ENCODE results near the gene PLD4.

PLD4 gene

DNA sequence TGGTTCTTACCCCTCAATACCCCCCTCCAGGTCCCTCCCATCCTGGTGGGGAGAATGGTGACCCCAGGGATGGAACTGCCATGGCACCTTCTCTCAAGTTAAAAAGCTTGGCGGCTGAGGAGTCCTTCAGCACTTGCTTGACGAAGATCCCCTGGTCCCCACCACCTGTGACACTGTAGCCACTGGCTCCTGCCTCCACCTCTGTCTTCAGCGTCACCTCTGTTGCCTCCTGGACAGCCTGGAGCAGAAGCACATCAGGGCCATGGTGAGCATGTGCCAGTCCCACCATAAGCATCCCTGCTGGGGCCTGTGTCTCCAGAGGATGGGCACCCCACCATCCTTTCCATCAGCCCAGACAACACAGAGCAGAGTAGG, 30.7 kb downstream of the PLD4 start:
- Histone ChIP-seq H3K9me3 (no peaks in the 10 kb centered on the region), H3K27me3 (no peaks in the 10 kb centered on the region), H3K27ac (no peak overlapping the region), H4K20me1 (no peaks in the 10 kb centered on the region), H3K4me2 (no peak overlapping the region), H3K9ac (no peak overlapping the region), H3K4me1 (no peaks in the 10 kb centered on the region), H3K4me3 (no peak overlapping the region), H3K36me3 (peaks cover 9% of the 10 kb centered on the region; the same call in 1 of the 2 replicates)
- TF ChIP-seq Cebpa-rat (IDR thresholded peaks at IDR 0.05), result no peak

GRCh38 chr14:104956290-104956890, 31.7 kb downstream of the PLD4 start:
- no peak overlapping the region for H3K4me3 ChIP-seq
- no peak overlapping the region for H3K9ac ChIP-seq
- no peak overlapping the region for H3K4me2 ChIP-seq
- H3K4me1 ChIP-seq, result no peaks in the 10 kb centered on the region
- H4K20me1 ChIP-seq, result no peaks in the 10 kb centered on the region
- peaks cover 9% of the 10 kb centered on the region; the same call in 1 of the 2 replicates for H3K36me3 ChIP-seq
- no peak for TF ChIP-seq Cebpa-rat (IDR thresholded peaks at IDR 0.05)
- no peaks in the 10 kb centered on the region for H3K9me3 ChIP-seq
- H3K27ac ChIP-seq, result no peak overlapping the region
- no peaks in the 10 kb centered on the region for H3K27me3 ChIP-seq

- H3K4me1 ChIP-seq, result no peaks in the 10 kb centered on the region
- no peaks in the 10 kb centered on the region for H3K27me3 ChIP-seq
- peaks cover 9% of the 10 kb centered on the region; the same call in 1 of the 2 replicates for H3K36me3 ChIP-seq
- no peaks in the 10 kb centered on the region for H3K9me3 ChIP-seq
- H3K4me3 ChIP-seq, result no peak overlapping the region
- no peak overlapping the region for H3K9ac ChIP-seq
- H3K4me2 ChIP-seq, result no peak overlapping the region
- TF ChIP-seq Cebpa-rat (IDR thresholded peaks at IDR 0.05), result no peak
- H4K20me1 ChIP-seq, result no peaks in the 10 kb centered on the region
- no peak overlapping the region for H3K27ac ChIP-seq
Observed at GRCh38 chr14:104957146-104958113, 32.8 kb downstream of the PLD4 start.

DNA sequence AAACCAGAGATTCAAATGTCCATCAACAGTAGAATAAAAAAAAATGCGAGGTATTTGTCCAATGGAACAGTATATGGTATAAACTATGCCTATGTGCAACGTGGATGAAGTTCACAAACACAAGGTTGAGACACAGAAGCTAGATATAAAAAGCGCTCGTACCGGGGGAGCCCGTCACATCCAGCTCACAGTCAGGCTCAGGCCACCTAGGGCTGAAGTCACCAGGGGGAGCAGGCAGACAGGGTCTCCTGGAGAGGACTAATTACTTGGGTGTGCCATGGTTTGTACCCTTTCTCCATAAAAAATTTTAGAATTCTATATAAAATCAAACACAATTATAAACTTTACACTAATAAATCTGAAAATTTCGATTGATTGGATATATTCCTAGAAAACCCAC, 39.9 kb downstream of the PLD4 start:
- no peaks in the 10 kb centered on the region for H3K36me3 ChIP-seq
- peaks cover 31% of the 10 kb centered on the region for H3K4me1 ChIP-seq
- H4K20me1 ChIP-seq, result peaks cover 5% of the 10 kb centered on the region; the same call in 1 of the 2 replicates
- H3K27me3 ChIP-seq, result no peaks in the 10 kb centered on the region
- H3K27ac ChIP-seq, result no peak overlapping the region
- no peak for TF ChIP-seq Cebpa-rat (IDR thresholded peaks at IDR 0.05)
- no peak overlapping the region for H3K4me2 ChIP-seq
- no peak overlapping the region for H3K9ac ChIP-seq
- no peak overlapping the region for H3K4me3 ChIP-seq
- no peaks in the 10 kb centered on the region for H3K9me3 ChIP-seq

GRCh38 chr14:104965561-104966231, 41.0 kb downstream of the PLD4 start:
- no peak overlapping the region for H3K4me2 ChIP-seq
- peaks cover 5% of the 10 kb centered on the region; the same call in 1 of the 2 replicates for H4K20me1 ChIP-seq
- H3K9ac ChIP-seq, result no peak overlapping the region
- no peaks in the 10 kb centered on the region for H3K36me3 ChIP-seq
- peaks cover 34% of the 10 kb centered on the region for H3K4me1 ChIP-seq
- no peak for TF ChIP-seq Cebpa-rat (IDR thresholded peaks at IDR 0.05)
- H3K27ac ChIP-seq, result no peak overlapping the region
- H3K27me3 ChIP-seq, result no peaks in the 10 kb centered on the region
- H3K4me3 ChIP-seq, result no peak overlapping the region
- H3K9me3 ChIP-seq, result no peaks in the 10 kb centered on the region

- no peaks in the 10 kb centered on the region for H3K9me3 ChIP-seq
- peaks cover 40% of the 10 kb centered on the region for H3K4me1 ChIP-seq
- no peak overlapping the region for H3K9ac ChIP-seq
- peaks cover 5% of the 10 kb centered on the region; the same call in 1 of the 2 replicates for H4K20me1 ChIP-seq
- H3K27me3 ChIP-seq, result no peaks in the 10 kb centered on the region
- no peak overlapping the region for H3K4me3 ChIP-seq
- no peak for TF ChIP-seq Cebpa-rat (IDR thresholded peaks at IDR 0.05)
- peak overlapping the region; percentile 85; the same call in 1 of the 2 replicates for H3K4me2 ChIP-seq
- H3K27ac ChIP-seq, result no peak overlapping the region
- no peaks in the 10 kb centered on the region for H3K36me3 ChIP-seq
Observed at GRCh38 chr14:104966261-104966865, 41.7 kb downstream of the PLD4 start.

- H3K9me3 ChIP-seq, result no peaks in the 10 kb centered on the region
- H3K4me1 ChIP-seq, result peaks cover 46% of the 10 kb centered on the region
- H3K36me3 ChIP-seq, result no peaks in the 10 kb centered on the region
- peak overlapping the region; percentile 59 for H3K27ac ChIP-seq
- peak overlapping the region; percentile 85 for H3K4me2 ChIP-seq
- peaks cover 5% of the 10 kb centered on the region; the same call in 1 of the 2 replicates for H4K20me1 ChIP-seq
- no peak overlapping the region for H3K9ac ChIP-seq
- no peak for TF ChIP-seq Cebpa-rat (IDR thresholded peaks at IDR 0.05)
- H3K4me3 ChIP-seq, result no peak overlapping the region
- H3K27me3 ChIP-seq, result no peaks in the 10 kb centered on the region
Observed at GRCh38 chr14:104966981-104967385, 42.3 kb downstream of the PLD4 start.

- Histone ChIP-seq H3K36me3 (no peaks in the 10 kb centered on the region), H3K4me3 (peak overlapping the region; percentile 49), H3K4me2 (peak overlapping the region; percentile 85), H3K9me3 (no peaks in the 10 kb centered on the region), H3K9ac (peak overlapping the region; percentile 44; the same call in 1 of the 2 replicates), H3K4me1 (peaks cover 51% of the 10 kb centered on the region), H3K27me3 (no peaks in the 10 kb centered on the region), H3K27ac (peak overlapping the region; percentile 59), H4K20me1 (peaks cover 5% of the 10 kb centered on the region; the same call in 1 of the 2 replicates)
- TF ChIP-seq Cebpa-rat (IDR thresholded peaks at IDR 0.05), result no peak
Observed at GRCh38 chr14:104967386-104968152, 42.9 kb downstream of the PLD4 start.

DNA sequence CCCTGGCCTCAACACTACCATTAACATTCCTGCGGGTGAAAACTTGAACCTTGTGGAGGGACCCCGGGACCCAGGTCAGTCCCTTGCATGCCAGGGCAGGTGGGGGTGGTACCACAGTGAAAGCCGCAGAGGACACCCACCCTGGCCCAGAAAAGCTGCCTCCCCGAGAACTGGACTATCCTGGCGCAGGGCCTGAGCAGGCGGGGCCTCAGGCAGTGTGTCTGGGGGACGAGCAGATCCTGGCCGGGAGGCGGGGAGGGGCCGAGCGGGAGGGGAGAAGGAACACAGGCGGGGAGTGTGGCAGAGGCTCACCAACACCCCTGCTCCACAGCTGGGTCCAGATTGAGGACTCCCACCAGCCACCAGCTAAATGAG, 43.5 kb downstream of the PLD4 start:
- Histone ChIP-seq H3K4me2 (peak overlapping the region; percentile 85), H3K4me3 (peak overlapping the region; percentile 49), H3K27ac (peak overlapping the region; percentile 59), H3K36me3 (no peaks in the 10 kb centered on the region), H3K9ac (peak overlapping the region; percentile 40; the same call in 1 of the 2 replicates), H3K27me3 (no peaks in the 10 kb centered on the region), H3K9me3 (no peaks in the 10 kb centered on the region), H4K20me1 (peaks cover 5% of the 10 kb centered on the region; the same call in 1 of the 2 replicates), H3K4me1 (peaks cover 57% of the 10 kb centered on the region)
- no peak for TF ChIP-seq Cebpa-rat (IDR thresholded peaks at IDR 0.05)
